ENCODE results near the gene SIM1. TPM values are rescaled to one million over a fixed set of nuclear protein-coding genes. Genes with fewer than 3 reads are reported as not detected.

The SIM1 gene
- polyA plus RNA-seq, 1 donor = 0.03 TPM

DNA sequence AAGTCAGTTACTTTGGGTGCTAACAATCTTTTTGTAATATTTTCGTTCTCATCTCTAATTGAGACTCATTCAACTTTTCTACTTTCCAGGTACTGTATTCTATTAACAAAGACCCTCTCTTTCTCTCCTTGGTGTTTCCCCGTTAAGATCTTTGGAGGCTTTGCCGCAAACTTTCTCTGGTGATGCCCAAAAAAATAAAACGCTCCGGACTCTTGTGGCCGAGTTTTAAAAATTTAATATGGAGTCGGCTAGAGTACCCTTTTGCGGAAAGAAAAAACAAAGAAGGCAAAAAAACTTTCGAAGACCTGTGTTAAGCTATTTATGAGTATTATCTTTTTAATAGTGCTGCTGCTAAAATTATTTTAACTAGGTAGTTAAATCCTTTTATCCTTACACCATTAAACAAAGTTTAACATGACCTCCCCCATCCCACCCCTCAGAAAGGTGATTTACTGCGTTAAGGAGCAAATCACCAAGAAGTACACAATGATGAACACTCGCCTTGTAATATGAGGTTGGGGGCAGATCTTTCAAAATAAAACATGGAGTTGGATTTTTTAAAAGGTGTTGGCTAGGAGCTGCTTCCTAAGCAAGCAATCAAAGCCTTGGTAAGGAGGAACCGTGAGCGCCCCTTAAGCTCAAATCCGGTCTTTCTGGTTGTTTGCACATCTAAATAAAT is 10.0 kb downstream of the SIM1 start:
- Histone ChIP-seq H3K4me3 (ENCODE audit: low read length) (no peak overlapping the region), H3K27ac (ENCODE audit: low read length) (no peak overlapping the region), H3K9me3 (ENCODE audit: control insufficient read depth, low read depth, low read length) (peaks cover 20% of the 10 kb centered on the region), H3K4me1 (ENCODE audit: control insufficient read depth, insufficient read depth, low read length) (peaks cover 8% of the 10 kb centered on the region), H3K27me3 (ENCODE audit: control insufficient read depth, insufficient read depth, low read length) (peaks cover 100% of the 10 kb centered on the region), H3K36me3 (ENCODE audit: control insufficient read depth, insufficient read depth, low read length) (no peaks in the 10 kb centered on the region)
- WGBS (ENCODE audit: insufficient coverage, low lambda C conversion rate) = 5% methylated on average over 6 of the region's 14 CpGs
- no peak for DNase-seq

DNA sequence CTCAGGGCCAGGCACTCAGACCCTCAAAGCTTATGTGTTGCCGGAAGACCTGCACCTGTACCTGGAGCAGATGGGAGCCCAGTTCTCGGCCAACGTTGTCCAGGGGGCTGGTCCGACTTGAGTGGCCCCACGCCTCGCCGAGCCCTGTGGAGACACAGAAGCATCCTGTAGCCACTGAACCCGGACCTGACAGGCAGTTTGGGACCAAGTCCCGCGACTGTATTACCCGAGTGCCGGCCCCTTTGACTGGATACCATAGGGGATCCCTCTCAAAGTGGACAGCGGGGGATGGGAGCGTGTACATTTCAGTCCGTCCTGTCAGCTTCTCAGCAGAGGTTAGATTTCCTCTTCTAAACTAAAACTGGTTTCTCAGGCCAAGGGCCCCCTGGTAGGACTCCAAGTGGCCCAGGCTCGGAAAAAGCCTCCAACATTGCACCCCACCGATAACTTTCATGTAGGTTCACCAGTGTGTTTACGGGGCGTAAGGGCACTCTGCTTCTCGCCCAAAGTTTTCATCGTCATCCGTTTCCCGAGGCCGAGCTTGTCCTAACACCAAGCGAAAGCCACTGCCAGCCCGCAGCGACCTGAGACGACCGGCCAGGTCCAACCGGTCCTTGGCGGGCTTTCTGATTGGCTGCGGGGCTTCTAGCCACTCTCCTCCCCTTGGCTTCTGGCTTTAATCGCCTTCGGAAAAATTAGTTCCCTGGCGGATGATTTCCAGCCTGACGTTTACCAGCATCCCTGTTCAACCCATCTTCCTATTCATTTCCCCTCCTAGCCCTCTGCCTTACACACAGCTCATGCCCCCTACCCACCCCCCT is 10.8 kb downstream of the SIM1 start:
- 2% methylated on average over 5 of the region's 36 CpGs for WGBS (ENCODE audit: insufficient coverage, low lambda C conversion rate)
- Histone ChIP-seq H3K4me3 (ENCODE audit: low read length) (no peak overlapping the region), H3K36me3 (ENCODE audit: control insufficient read depth, insufficient read depth, low read length) (no peaks in the 10 kb centered on the region), H3K9me3 (ENCODE audit: control insufficient read depth, low read depth, low read length) (peaks cover 22% of the 10 kb centered on the region), H3K4me1 (ENCODE audit: control insufficient read depth, insufficient read depth, low read length) (peaks cover 8% of the 10 kb centered on the region), H3K27ac (ENCODE audit: low read length) (no peak overlapping the region), H3K27me3 (ENCODE audit: control insufficient read depth, insufficient read depth, low read length) (peaks cover 100% of the 10 kb centered on the region)
- DNase-seq = no peak

GRCh38 chr6:100452998-100453397 is 11.7 kb downstream of the SIM1 start:
- Histone ChIP-seq H3K4me3 (ENCODE audit: low read length) (no peak overlapping the region), H3K9me3 (ENCODE audit: control insufficient read depth, low read depth, low read length) (peaks cover 20% of the 10 kb centered on the region), H3K27ac (ENCODE audit: low read length) (no peak overlapping the region), H3K27me3 (ENCODE audit: control insufficient read depth, insufficient read depth, low read length) (peaks cover 100% of the 10 kb centered on the region), H3K36me3 (ENCODE audit: control insufficient read depth, insufficient read depth, low read length) (no peaks in the 10 kb centered on the region), H3K4me1 (ENCODE audit: control insufficient read depth, insufficient read depth, low read length) (peaks cover 8% of the 10 kb centered on the region)
- no CpG with 5 or more reads among the region's 3 CpGs for WGBS (ENCODE audit: insufficient coverage, low lambda C conversion rate)
- no peak for DNase-seq

DNA sequence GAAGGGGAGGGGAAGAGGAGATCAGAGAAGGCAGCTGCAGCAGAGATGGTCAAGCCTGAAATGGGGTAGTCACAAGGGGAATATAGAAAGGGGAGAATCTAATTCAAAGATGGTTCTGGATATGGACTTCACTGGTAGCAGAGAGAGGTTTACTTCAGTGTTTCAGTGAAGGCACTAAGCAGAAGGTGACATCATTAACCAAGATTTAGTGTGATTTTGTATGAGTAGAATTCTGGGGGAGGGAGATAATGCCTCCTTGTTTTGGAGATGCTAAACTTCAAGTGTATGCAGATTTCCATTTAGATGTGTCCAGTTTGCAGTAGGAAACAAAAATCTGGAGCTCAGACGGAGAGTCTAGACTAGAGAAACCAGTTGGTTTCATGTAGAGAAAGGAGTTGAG is 13.1 kb downstream of the SIM1 start:
- no CpG with 5 or more reads among the region's 1 CpG for WGBS (ENCODE audit: insufficient coverage, low lambda C conversion rate)
- peaks cover 100% of the 10 kb centered on the region for H3K27me3 ChIP-seq (ENCODE audit: control insufficient read depth, insufficient read depth, low read length)

DNA sequence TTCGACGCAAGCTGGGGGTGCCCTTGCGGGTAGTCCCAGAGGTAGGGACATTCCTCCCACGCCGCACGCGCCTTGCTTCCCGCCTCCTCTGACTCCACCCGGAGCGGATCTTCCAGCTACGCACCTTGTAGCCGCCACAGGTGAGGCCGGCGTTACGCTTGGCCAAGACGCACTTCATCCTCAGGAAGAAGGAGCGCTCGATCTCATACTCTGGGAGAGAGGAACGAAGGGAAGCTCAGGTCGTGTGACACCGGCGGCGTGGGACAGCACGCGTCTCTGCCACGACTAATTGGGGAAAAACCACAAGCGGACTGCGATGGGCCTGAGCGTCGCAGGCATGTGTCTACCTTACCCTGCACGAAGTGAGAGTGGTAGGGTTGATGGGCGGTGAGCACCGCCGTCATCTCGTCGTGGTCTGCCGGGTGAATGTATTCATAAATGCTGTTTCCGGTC is 15.5 kb downstream of the SIM1 start:
- no CpG with 5 or more reads among the region's 38 CpGs for WGBS (ENCODE audit: insufficient coverage, low lambda C conversion rate)
- no peaks in the 10 kb centered on the region for H3K36me3 ChIP-seq (ENCODE audit: control insufficient read depth, insufficient read depth, low read length)
- H3K27me3 ChIP-seq (ENCODE audit: control insufficient read depth, insufficient read depth, low read length) = peaks cover 93% of the 10 kb centered on the region
- no peak for DNase-seq
- H3K27ac ChIP-seq (ENCODE audit: low read length) = no peak overlapping the region
- H3K9me3 ChIP-seq (ENCODE audit: control insufficient read depth, low read depth, low read length) = peaks cover 16% of the 10 kb centered on the region
- no peak overlapping the region for H3K4me3 ChIP-seq (ENCODE audit: low read length)
- no peaks in the 10 kb centered on the region for H3K4me1 ChIP-seq (ENCODE audit: control insufficient read depth, insufficient read depth, low read length)

More for the DNA sequence above, 13.1 kb downstream of the SIM1 start:
- Histone ChIP-seq H3K36me3 (ENCODE audit: control insufficient read depth, insufficient read depth, low read length) (no peaks in the 10 kb centered on the region), H3K4me1 (ENCODE audit: control insufficient read depth, insufficient read depth, low read length) (peaks cover 8% of the 10 kb centered on the region), H3K4me3 (ENCODE audit: low read length) (no peak overlapping the region), H3K27ac (ENCODE audit: low read length) (no peak overlapping the region), H3K9me3 (ENCODE audit: control insufficient read depth, low read depth, low read length) (peaks cover 15% of the 10 kb centered on the region)
- DNase-seq = no peak

DNA sequence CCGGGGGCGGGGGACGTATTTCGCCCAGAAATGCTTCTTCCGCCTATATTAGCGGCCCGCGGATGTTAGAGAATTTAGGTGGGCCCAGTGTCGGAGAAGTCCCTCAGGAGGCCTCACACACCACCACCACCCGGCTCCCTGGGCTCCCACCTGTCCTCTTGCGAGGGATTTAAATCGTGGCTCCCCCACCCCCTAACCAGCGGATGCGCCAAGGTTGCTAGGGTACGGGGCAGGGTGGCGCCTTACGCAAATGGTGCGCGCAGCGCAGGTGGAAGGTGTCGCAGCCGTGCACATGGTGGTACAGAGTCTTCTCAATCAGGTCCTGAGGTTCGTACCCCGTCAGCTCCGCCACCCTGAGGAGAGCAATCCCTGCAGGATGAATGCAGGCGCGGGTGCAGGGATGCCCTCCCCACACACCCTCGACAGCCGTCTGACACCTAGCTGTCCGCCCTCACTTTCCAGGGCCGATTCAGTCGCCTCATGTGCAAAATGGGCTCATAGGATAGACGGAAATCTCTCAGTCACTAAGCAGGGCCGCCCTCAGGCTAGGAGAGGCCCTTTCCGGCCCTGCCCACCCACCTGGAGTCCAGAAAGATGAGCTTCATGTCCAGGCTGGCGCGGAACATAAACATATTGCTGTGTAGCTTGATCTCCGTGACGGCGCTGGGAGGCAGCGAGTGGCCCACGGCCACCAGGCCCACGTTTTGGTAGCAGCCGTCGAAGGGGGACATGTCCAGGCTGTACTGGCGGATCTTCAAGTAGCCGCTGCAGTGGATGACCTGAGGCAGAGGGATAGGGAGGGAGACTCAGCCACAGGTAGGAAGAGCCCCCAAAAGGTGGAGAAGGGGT is 16.6 kb downstream of the SIM1 start:
- no peak for DNase-seq
- Histone ChIP-seq H3K4me1 (ENCODE audit: control insufficient read depth, insufficient read depth, low read length) (no peaks in the 10 kb centered on the region), H3K36me3 (ENCODE audit: control insufficient read depth, insufficient read depth, low read length) (no peaks in the 10 kb centered on the region), H3K27me3 (ENCODE audit: control insufficient read depth, insufficient read depth, low read length) (peaks cover 82% of the 10 kb centered on the region), H3K4me3 (ENCODE audit: low read length) (no peak overlapping the region), H3K9me3 (ENCODE audit: control insufficient read depth, low read depth, low read length) (peaks cover 13% of the 10 kb centered on the region), H3K27ac (ENCODE audit: low read length) (no peak overlapping the region)
- 40% methylated on average over 1 of the region's 47 CpGs for WGBS (ENCODE audit: insufficient coverage, low lambda C conversion rate)

GRCh38 chr6:100447081-100447899 is 17.4 kb downstream of the SIM1 start:
- no peak overlapping the region for H3K4me3 ChIP-seq (ENCODE audit: low read length)
- H3K27me3 ChIP-seq (ENCODE audit: control insufficient read depth, insufficient read depth, low read length) = peaks cover 74% of the 10 kb centered on the region
- no peak for DNase-seq
- WGBS (ENCODE audit: insufficient coverage, low lambda C conversion rate) = no CpG with 5 or more reads among the region's 38 CpGs
- H3K4me1 ChIP-seq (ENCODE audit: control insufficient read depth, insufficient read depth, low read length) = no peaks in the 10 kb centered on the region
- peaks cover 13% of the 10 kb centered on the region for H3K9me3 ChIP-seq (ENCODE audit: control insufficient read depth, low read depth, low read length)
- no peak overlapping the region for H3K27ac ChIP-seq (ENCODE audit: low read length)
- H3K36me3 ChIP-seq (ENCODE audit: control insufficient read depth, insufficient read depth, low read length) = no peaks in the 10 kb centered on the region

DNA sequence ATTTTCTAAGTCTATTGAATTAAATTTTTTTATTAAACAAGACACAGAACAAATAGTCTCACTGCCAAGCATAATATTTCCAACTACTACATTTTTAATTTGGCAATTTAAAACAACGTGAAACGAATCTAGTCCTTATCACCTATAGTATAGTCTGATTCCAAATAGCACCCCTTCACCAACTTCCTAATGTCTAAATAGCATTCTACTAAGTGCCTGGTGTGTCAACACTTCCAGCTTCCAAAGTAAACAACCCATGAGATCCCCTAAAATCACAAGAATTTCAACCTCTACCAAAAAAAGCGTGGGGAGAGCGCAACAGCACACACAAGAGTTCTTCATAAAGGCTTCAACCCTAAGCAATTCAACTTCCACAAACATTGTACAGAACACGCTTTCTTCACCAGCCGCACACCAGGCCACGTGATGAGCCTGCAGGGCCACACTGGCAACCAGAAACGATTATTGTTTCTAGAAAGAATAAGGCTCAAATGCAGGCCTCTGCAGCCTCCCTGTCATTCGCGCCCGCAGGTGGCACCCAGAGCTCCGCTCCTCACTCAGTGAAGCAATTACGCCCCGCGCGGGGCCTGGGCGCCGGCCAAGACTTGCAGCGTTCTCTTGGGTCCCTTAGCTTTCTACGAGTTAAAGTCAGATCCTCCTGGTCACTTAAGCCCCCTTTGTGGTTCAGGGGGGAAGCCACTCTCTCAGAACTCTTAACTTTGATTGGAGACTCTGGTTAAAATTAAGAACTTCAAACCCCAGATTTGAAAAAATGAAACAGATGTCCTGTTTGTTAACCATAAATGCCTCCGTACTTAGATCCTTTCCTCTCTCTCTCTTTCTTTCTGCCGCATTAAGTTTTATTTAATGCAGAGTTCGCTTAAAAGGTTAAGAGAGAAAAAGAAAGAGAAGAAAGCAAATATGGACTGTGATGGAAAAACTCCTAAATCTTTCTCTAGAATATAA is 18.3 kb downstream of the SIM1 start:
- no peak for DNase-seq

DNA sequence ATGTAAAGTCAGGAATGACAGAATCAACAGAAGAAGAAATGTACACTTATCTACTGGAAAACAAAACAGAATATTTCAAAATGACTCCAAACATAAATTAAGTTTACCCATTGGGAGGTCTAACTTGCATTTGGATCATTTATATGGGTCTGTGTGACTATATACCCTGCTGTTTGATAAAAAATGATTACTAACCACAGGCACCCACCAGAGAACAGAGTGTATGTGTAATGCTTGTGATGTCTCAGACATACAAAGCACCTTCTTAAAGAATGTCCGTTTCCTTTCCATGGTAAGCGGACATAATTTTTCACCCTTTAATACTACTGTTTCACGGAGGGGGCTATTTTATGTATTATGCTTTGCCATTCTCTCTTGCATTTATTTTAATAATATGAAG is 19.2 kb downstream of the SIM1 start:
- H3K4me1 ChIP-seq (ENCODE audit: control insufficient read depth, insufficient read depth, low read length) = no peaks in the 10 kb centered on the region
- H3K4me3 ChIP-seq (ENCODE audit: low read length) = no peak overlapping the region
- H3K27me3 ChIP-seq (ENCODE audit: control insufficient read depth, insufficient read depth, low read length) = peaks cover 64% of the 10 kb centered on the region
- no peak for DNase-seq
- no peaks in the 10 kb centered on the region for H3K36me3 ChIP-seq (ENCODE audit: control insufficient read depth, insufficient read depth, low read length)
- H3K9me3 ChIP-seq (ENCODE audit: control insufficient read depth, low read depth, low read length) = peaks cover 13% of the 10 kb centered on the region
- H3K27ac ChIP-seq (ENCODE audit: low read length) = no peak overlapping the region
- 40% methylated on average over 1 of the region's 3 CpGs for WGBS (ENCODE audit: insufficient coverage, low lambda C conversion rate)

More for the DNA sequence above, 18.3 kb downstream of the SIM1 start:
- H3K36me3 ChIP-seq (ENCODE audit: control insufficient read depth, insufficient read depth, low read length) = no peaks in the 10 kb centered on the region
- H3K4me3 ChIP-seq (ENCODE audit: low read length) = no peak overlapping the region
- peaks cover 69% of the 10 kb centered on the region for H3K27me3 ChIP-seq (ENCODE audit: control insufficient read depth, insufficient read depth, low read length)
- 40% methylated on average over 3 of the region's 23 CpGs for WGBS (ENCODE audit: insufficient coverage, low lambda C conversion rate)
- H3K27ac ChIP-seq (ENCODE audit: low read length) = no peak overlapping the region
- H3K9me3 ChIP-seq (ENCODE audit: control insufficient read depth, low read depth, low read length) = peaks cover 13% of the 10 kb centered on the region
- H3K4me1 ChIP-seq (ENCODE audit: control insufficient read depth, insufficient read depth, low read length) = no peaks in the 10 kb centered on the region
